AG08396 (cell line): ENCODE results near the gene RALGAPB.

Experiments used
- DNase-seq: peaks from one replicate; pipeline ENCODE4 v3.0.0; 2012; ENCODE audit warnings: low spot score, mixed read lengths

RALGAPB gene

GRCh38 chr20:38612751-38613515 lies 140.3 kb downstream of the RALGAPB start:
- DNase-seq = no peak

- DNase-seq = no peak
Observed at GRCh38 chr20:38615283-38615682, 142.6 kb downstream of the RALGAPB start.

- no peak for DNase-seq
Observed at GRCh38 chr20:38616457-38616856, 143.8 kb downstream of the RALGAPB start.

- DNase-seq = peak; percentile 46
Observed at GRCh38 chr20:38617011-38617829, 144.6 kb downstream of the RALGAPB start.

GRCh38 chr20:38617830-38618196 lies 145.2 kb downstream of the RALGAPB start:
- no peak for DNase-seq

- no peak for DNase-seq
Observed at GRCh38 chr20:38620441-38620840, 147.8 kb downstream of the RALGAPB start.

- DNase-seq = no peak
Observed at GRCh38 chr20:38623061-38623460, 150.4 kb downstream of the RALGAPB start.

- no peak for DNase-seq
Observed at GRCh38 chr20:38624084-38624483, 151.4 kb downstream of the RALGAPB start.

GRCh38 chr20:38625896-38626295 lies 153.3 kb downstream of the RALGAPB start:
- DNase-seq = no peak

GRCh38 chr20:38626921-38627659 lies 154.4 kb downstream of the RALGAPB start:
- no peak for DNase-seq
